Measurements from ENCODE around the gene SLC25A6.

The SLC25A6 gene

DNA sequence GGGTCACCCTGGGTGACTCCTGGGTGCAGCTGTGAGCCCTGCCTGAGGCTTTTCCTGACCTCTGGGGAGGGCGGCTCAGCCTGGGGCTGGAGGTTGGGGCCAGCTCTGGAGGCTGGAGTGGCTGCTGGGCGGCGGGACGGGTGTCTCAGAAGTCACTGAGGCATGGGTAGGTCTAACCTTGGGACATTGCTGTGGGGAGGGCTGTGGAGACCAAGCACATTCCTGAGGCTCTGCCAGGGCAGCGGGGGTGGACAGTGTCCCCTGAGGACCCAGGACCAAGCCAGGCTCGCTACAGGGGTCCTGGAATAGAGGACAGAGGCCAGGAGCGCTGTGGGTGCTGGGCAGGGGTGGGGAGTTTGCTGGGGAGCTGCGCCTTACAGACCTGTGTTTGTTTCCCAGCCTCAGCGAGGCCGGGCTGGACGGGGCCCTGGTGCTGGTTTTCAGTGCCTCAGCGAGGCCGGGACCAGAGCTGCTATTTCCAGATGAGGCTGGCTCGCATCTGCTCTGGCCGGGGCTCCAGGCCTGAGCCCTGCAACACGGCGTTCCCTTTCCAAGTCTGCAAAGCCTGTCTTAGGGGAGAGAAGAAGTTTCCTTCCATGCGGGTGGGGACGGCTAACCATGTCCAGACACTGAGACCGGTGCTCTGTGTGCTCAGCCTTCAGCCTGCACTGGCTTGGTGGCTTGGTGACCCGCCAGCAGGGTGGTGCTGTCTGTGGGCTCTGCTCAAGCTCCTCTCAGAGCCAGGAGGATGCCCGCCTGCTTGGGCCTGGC is 3.0 kb upstream of the SLC25A6 start:
- H3K4me3 ChIP-seq (ENCODE audit: low read depth, low read length), result no peak overlapping the region
- TF ChIP-seq, protein P1, sequence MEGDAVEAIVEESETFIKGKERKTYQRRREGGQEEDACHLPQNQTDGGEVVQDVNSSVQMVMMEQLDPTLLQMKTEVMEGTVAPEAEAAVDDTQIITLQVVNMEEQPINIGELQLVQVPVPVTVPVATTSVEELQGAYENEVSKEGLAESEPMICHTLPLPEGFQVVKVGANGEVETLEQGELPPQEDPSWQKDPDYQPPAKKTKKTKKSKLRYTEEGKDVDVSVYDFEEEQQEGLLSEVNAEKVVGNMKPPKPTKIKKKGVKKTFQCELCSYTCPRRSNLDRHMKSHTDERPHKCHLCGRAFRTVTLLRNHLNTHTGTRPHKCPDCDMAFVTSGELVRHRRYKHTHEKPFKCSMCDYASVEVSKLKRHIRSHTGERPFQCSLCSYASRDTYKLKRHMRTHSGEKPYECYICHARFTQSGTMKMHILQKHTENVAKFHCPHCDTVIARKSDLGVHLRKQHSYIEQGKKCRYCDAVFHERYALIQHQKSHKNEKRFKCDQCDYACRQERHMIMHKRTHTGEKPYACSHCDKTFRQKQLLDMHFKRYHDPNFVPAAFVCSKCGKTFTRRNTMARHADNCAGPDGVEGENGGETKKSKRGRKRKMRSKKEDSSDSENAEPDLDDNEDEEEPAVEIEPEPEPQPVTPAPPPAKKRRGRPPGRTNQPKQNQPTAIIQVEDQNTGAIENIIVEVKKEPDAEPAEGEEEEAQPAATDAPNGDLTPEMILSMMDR (IDR thresholded peaks at IDR 0.05; ENCODE audit: insufficient read depth, low read depth, low read length, missing control alignments), result no peak
- DNase-seq (ENCODE audit: low read depth), result no peak

GRCh38 chrX:1393871-1394615 is 2.1 kb upstream of the SLC25A6 start:
- no peak for DNase-seq (ENCODE audit: low read depth)
- no peak overlapping the region for H3K4me3 ChIP-seq (ENCODE audit: low read depth, low read length)
- TF ChIP-seq, protein P1 (IDR thresholded peaks at IDR 0.05; ENCODE audit: insufficient read depth, low read depth, low read length, missing control alignments), result no peak

DNA sequence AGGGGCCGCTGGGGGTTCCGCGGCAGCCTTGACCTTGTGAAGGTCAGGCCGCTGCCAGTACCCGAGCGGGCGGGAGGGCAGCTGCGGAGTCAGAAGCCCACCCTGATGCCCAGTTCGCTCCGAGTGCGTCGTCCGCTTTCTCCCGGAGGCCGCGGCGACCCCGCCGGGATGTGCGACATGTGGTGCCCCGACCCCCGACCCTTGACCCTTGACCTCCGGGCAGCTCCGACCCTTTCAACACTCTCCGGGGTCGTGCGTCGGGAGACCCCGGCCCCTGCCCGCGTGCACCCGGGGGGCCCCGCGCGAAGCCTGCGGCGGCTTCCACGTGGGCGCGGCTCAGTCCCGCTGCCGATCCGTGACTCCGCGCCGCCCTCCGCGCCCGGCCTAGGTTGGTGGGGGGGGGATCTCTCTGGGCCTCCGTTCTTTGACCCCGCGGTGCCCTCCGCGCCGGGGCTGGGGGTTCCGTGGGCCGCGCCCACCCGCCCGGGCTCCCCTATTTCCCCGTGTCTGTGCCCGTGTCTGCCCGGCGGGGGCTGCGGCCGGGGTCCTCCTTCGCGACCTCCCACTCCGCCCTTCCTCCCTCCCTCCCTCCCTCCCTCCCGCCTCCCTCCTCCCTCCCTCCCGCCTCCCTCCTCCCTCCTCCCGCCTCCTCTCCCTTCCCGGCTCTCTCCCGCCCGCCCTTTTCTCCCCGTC is 609 bp upstream of the SLC25A6 start:
- H3K4me3 ChIP-seq (ENCODE audit: low read depth, low read length), result peak overlapping the region; percentile 69
- peak; percentile 58 for DNase-seq (ENCODE audit: low read depth)
- TF ChIP-seq, protein P1 (IDR thresholded peaks at IDR 0.05; ENCODE audit: insufficient read depth, low read depth, low read length, missing control alignments), result no peak

GRCh38 chrX:1391370-1391706 is 575 bp downstream of the SLC25A6 start:
- no peak for DNase-seq (ENCODE audit: low read depth)
- peak overlapping the region; percentile 96 for H3K4me3 ChIP-seq (ENCODE audit: low read depth, low read length)
- TF ChIP-seq, protein P1 (IDR thresholded peaks at IDR 0.05; ENCODE audit: insufficient read depth, low read depth, low read length, missing control alignments), result no peak

GRCh38 chrX:1390621-1391369 is 1.1 kb downstream of the SLC25A6 start:
- no peak for DNase-seq (ENCODE audit: low read depth)
- peak overlapping the region; percentile 96 for H3K4me3 ChIP-seq (ENCODE audit: low read depth, low read length)
- TF ChIP-seq, protein P1 (IDR thresholded peaks at IDR 0.05; ENCODE audit: insufficient read depth, low read depth, low read length, missing control alignments), result no peak

- H3K4me3 ChIP-seq (ENCODE audit: low read depth, low read length), result no peak overlapping the region
- DNase-seq (ENCODE audit: low read depth), result no peak
- TF ChIP-seq, protein P1 (IDR thresholded peaks at IDR 0.05; ENCODE audit: insufficient read depth, low read depth, low read length, missing control alignments), result no peak
These were observed 2.0 kb downstream of the SLC25A6 start for GRCh38 chrX:1389993-1390285.
